ENCODE measurements around the gene ZSCAN4.
A peak's percentile ranks its signal among the peaks of the same experiment; 100 is the strongest.

ZSCAN4 gene

GRCh38 chr19:57686727-57687126, 18.0 kb downstream of the ZSCAN4 start:
- H3K36me3 ChIP-seq (ENCODE audit: insufficient read depth, low read length): peaks cover 52% of the 10 kb centered on the region
- H3K9me3 ChIP-seq (replicated peaks; ENCODE audit: low read length): peaks cover 42% of the 10 kb centered on the region
- H3K4me1 ChIP-seq (ENCODE audit: control insufficient read depth, insufficient read depth, low read length): peaks cover 8% of the 10 kb centered on the region
- no peak overlapping the region for H3K4me3 ChIP-seq (ENCODE audit: low read length)
- H3K9ac ChIP-seq (ENCODE audit: low read depth, low read length): no peak overlapping the region
- no peaks in the 10 kb centered on the region for H3K27me3 ChIP-seq (ENCODE audit: control insufficient read depth, insufficient read depth, low read length)
- no peak overlapping the region for H3K4me2 ChIP-seq (ENCODE audit: low read length)

GRCh38 chr19:57687363-57688010, 18.8 kb downstream of the ZSCAN4 start:
- Histone ChIP-seq H3K4me3 (ENCODE audit: low read length) (no peak overlapping the region), H3K9ac (ENCODE audit: low read depth, low read length) (no peak overlapping the region), H3K4me2 (ENCODE audit: low read length) (no peak overlapping the region), H3K36me3 (ENCODE audit: insufficient read depth, low read length) (peaks cover 52% of the 10 kb centered on the region), H3K9me3 (replicated peaks; ENCODE audit: low read length) (peaks cover 42% of the 10 kb centered on the region), H3K27me3 (ENCODE audit: control insufficient read depth, insufficient read depth, low read length) (no peaks in the 10 kb centered on the region), H3K4me1 (ENCODE audit: control insufficient read depth, insufficient read depth, low read length) (peaks cover 7% of the 10 kb centered on the region)

GRCh38 chr19:57688011-57688763, 19.5 kb downstream of the ZSCAN4 start:
- Histone ChIP-seq H3K4me1 (ENCODE audit: control insufficient read depth, insufficient read depth, low read length) (peaks cover under 1% of the 10 kb centered on the region), H3K9ac (ENCODE audit: low read depth, low read length) (no peak overlapping the region), H3K4me2 (ENCODE audit: low read length) (no peak overlapping the region), H3K27me3 (ENCODE audit: control insufficient read depth, insufficient read depth, low read length) (no peaks in the 10 kb centered on the region), H3K9me3 (replicated peaks; ENCODE audit: low read length) (peaks cover 46% of the 10 kb centered on the region), H3K36me3 (ENCODE audit: insufficient read depth, low read length) (peaks cover 52% of the 10 kb centered on the region), H3K4me3 (ENCODE audit: low read length) (no peak overlapping the region)

GRCh38 chr19:57689750-57690149, 21.0 kb downstream of the ZSCAN4 start:
- no peak overlapping the region for H3K4me2 ChIP-seq (ENCODE audit: low read length)
- H3K9me3 ChIP-seq (replicated peaks; ENCODE audit: low read length): peaks cover 45% of the 10 kb centered on the region
- H3K4me3 ChIP-seq (ENCODE audit: low read length): no peak overlapping the region
- no peak overlapping the region for H3K9ac ChIP-seq (ENCODE audit: low read depth, low read length)
- H3K36me3 ChIP-seq (ENCODE audit: insufficient read depth, low read length): peaks cover 42% of the 10 kb centered on the region
- H3K4me1 ChIP-seq (ENCODE audit: control insufficient read depth, insufficient read depth, low read length): no peaks in the 10 kb centered on the region
- H3K27me3 ChIP-seq (ENCODE audit: control insufficient read depth, insufficient read depth, low read length): no peaks in the 10 kb centered on the region

DNA sequence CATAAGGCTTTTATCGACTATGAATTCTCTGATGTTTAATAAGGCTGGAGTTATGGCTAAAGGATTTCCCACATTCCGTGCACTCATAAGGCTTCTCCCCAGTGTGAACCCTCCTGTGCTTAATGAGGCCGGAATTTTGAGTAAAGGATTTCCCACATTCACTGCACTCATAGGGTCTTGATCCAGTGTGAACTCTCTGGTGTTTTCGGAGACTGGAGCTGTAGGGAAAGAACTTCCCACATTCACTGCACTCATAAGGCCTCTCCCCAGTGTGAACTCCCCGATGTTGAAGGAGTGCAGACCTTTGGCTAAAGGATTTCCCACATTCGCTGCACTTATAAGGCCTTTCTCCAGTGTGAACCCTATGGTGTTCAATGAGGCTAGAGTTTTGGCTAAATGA, 32.9 kb downstream of the ZSCAN4 start:
- H3K9me3 ChIP-seq (replicated peaks; ENCODE audit: low read length): peaks cover 4% of the 10 kb centered on the region
- H3K4me1 ChIP-seq (ENCODE audit: control insufficient read depth, insufficient read depth, low read length): no peaks in the 10 kb centered on the region
- peaks cover 37% of the 10 kb centered on the region for H3K36me3 ChIP-seq (ENCODE audit: insufficient read depth, low read length)
- H3K27me3 ChIP-seq (ENCODE audit: control insufficient read depth, insufficient read depth, low read length): no peaks in the 10 kb centered on the region
- no peak overlapping the region for H3K4me3 ChIP-seq (ENCODE audit: low read length)
- H3K9ac ChIP-seq (ENCODE audit: low read depth, low read length): no peak overlapping the region
- no peak overlapping the region for H3K4me2 ChIP-seq (ENCODE audit: low read length)

- H3K4me1 ChIP-seq (ENCODE audit: control insufficient read depth, insufficient read depth, low read length): peaks cover 6% of the 10 kb centered on the region
- peaks cover 4% of the 10 kb centered on the region for H3K9me3 ChIP-seq (replicated peaks; ENCODE audit: low read length)
- peaks cover 25% of the 10 kb centered on the region for H3K36me3 ChIP-seq (ENCODE audit: insufficient read depth, low read length)
- H3K9ac ChIP-seq (ENCODE audit: low read depth, low read length): no peak overlapping the region
- H3K4me3 ChIP-seq (ENCODE audit: low read length): no peak overlapping the region
- H3K4me2 ChIP-seq (ENCODE audit: low read length): no peak overlapping the region
- H3K27me3 ChIP-seq (ENCODE audit: control insufficient read depth, insufficient read depth, low read length): no peaks in the 10 kb centered on the region
These were observed 37.6 kb downstream of the ZSCAN4 start for GRCh38 chr19:57706346-57706745.

DNA sequence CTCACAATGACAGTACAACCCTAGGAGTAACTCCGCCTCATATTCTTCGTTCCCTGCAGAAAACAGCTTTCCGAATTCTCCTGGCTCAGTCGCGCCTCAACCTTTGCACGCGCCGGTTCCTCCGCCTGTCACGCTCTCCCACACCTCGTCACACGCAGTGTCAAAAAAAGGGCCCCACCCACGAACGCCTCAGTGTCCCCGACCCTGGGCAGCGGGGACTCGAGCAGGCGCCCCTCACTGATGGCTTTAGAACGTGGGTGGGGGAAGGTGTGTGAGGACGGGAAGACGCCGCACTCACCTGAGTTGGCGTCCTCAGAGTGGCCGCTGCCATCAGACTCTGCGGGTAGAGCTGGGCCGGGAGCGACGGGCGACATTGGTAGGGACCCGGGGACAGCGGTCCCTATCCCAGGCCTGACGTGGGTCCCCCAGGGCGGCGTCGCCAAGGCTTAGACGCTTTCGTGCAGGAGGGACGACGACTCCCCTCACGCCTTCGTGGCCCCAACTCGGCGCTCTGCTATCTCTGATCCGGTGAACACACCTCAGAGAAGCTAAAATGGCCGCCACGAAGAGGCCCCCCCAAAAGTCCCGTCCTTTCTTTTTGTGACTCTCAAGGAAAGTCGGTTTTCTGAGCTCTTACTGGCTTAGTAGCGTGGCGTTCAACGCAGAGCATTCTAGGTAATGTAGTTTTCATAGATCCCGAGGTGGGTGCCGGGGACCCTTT, 40.1 kb downstream of the ZSCAN4 start, which contains the start of gene ZNF154:
Gene ZNF154 (minus strand): TSS at position 564 of the 721 bp plus-strand sequence. CDS start 233 bp downstream, at position 331.
- Histone ChIP-seq H3K4me2 (ENCODE audit: low read length) (peak within 1 kb of the TSS; percentile 92), H3K4me1 (ENCODE audit: control insufficient read depth, insufficient read depth, low read length) (peaks cover 6% of the 10 kb centered on the region), H3K27me3 (ENCODE audit: control insufficient read depth, insufficient read depth, low read length) (no peaks in the 10 kb centered on the region), H3K36me3 (ENCODE audit: insufficient read depth, low read length) (peaks cover 8% of the 10 kb centered on the region), H3K9me3 (replicated peaks; ENCODE audit: low read length) (peaks cover 3% of the 10 kb centered on the region), H3K4me3 (ENCODE audit: low read length) (peak within 1 kb of the TSS; percentile 91), H3K9ac (ENCODE audit: low read depth, low read length) (peak within 1 kb of the TSS; percentile 87)

DNA sequence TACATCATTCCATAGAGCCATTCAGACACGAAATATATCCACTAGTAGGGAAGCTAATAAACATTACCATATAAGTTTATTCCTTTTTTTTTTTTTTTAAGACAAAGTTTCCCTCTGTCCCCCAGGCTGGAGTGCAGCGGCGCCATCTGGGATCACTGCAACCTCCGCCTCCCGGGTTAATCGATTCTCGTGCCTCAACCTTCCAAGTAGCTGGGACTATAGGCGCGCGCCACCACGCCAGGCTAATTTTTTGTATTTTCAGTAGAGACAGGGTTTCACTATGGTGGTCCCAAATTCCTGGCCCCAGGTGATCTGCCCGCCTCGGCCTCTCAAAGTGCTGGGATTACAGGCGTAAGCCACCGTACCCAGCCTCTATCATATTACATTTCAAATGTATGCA, 40.9 kb downstream of the ZSCAN4 start:
- Histone ChIP-seq H3K4me3 (ENCODE audit: low read length) (peak overlapping the region; percentile 91), H3K36me3 (ENCODE audit: insufficient read depth, low read length) (peaks cover 5% of the 10 kb centered on the region), H3K9me3 (replicated peaks; ENCODE audit: low read length) (peaks cover 3% of the 10 kb centered on the region), H3K4me2 (ENCODE audit: low read length) (peak overlapping the region; percentile 92), H3K4me1 (ENCODE audit: control insufficient read depth, insufficient read depth, low read length) (peaks cover 6% of the 10 kb centered on the region), H3K9ac (ENCODE audit: low read depth, low read length) (no peak overlapping the region), H3K27me3 (ENCODE audit: control insufficient read depth, insufficient read depth, low read length) (no peaks in the 10 kb centered on the region)

DNA sequence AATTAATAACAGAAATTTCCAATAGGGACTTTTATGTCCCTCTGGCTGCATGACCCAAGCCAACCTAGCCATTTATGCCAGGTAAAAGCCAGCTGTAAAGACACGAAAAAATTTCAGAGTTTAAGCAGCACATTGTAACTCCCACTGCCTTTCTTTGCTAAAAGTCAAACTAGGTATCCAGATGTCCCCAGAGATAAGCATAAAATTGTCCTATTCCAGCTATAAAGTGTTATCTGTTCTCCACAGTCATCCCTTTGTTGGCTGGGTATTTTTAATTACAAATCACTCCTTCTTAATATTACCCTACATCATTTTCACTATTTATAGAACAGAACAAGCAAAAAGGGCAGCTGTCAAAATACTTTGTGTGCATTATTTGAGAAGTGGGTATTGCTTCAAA, 43.5 kb downstream of the ZSCAN4 start:
- no peaks in the 10 kb centered on the region for H3K27me3 ChIP-seq (ENCODE audit: control insufficient read depth, insufficient read depth, low read length)

DNA sequence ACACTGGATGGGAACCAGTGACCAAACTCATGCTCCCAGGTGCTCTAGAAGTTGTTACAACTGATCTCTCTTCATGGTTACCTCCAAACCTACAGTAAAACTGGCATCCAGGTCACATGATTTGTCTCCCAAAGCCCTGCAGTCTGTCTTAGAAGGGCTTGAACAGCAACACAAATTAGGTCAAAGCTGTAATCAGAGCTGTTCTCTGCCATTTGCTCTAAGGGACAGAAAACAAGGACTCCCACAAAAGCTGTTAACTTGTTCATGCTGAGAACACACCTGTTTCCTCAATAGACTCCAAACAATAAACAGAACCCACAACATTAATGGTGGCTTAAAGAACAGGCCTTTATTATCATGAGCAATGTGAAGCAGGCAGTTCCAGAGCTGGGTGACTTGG, 50.7 kb downstream of the ZSCAN4 start:
- Histone ChIP-seq H3K4me3 (ENCODE audit: low read length) (no peak overlapping the region), H3K27me3 (ENCODE audit: control insufficient read depth, insufficient read depth, low read length) (no peaks in the 10 kb centered on the region), H3K9ac (ENCODE audit: low read depth, low read length) (no peak overlapping the region), H3K36me3 (ENCODE audit: insufficient read depth, low read length) (peaks cover 47% of the 10 kb centered on the region), H3K4me2 (ENCODE audit: low read length) (no peak overlapping the region), H3K9me3 (replicated peaks; ENCODE audit: low read length) (peaks cover 17% of the 10 kb centered on the region), H3K4me1 (ENCODE audit: control insufficient read depth, insufficient read depth, low read length) (no peaks in the 10 kb centered on the region)

More for the DNA sequence above, 43.5 kb downstream of the ZSCAN4 start:
- Histone ChIP-seq H3K4me2 (ENCODE audit: low read length) (no peak overlapping the region), H3K4me1 (ENCODE audit: control insufficient read depth, insufficient read depth, low read length) (peaks cover 6% of the 10 kb centered on the region), H3K9me3 (replicated peaks; ENCODE audit: low read length) (peaks cover 3% of the 10 kb centered on the region), H3K36me3 (ENCODE audit: insufficient read depth, low read length) (no peaks in the 10 kb centered on the region), H3K4me3 (ENCODE audit: low read length) (no peak overlapping the region), H3K9ac (ENCODE audit: low read depth, low read length) (no peak overlapping the region)

- peaks cover 47% of the 10 kb centered on the region for H3K36me3 ChIP-seq (ENCODE audit: insufficient read depth, low read length)
- H3K9me3 ChIP-seq (replicated peaks; ENCODE audit: low read length): peaks cover 17% of the 10 kb centered on the region
- H3K4me1 ChIP-seq (ENCODE audit: control insufficient read depth, insufficient read depth, low read length): no peaks in the 10 kb centered on the region
- no peaks in the 10 kb centered on the region for H3K27me3 ChIP-seq (ENCODE audit: control insufficient read depth, insufficient read depth, low read length)
- H3K9ac ChIP-seq (ENCODE audit: low read depth, low read length): no peak overlapping the region
- H3K4me3 ChIP-seq (ENCODE audit: low read length): no peak overlapping the region
- no peak overlapping the region for H3K4me2 ChIP-seq (ENCODE audit: low read length)
These were observed 51.3 kb downstream of the ZSCAN4 start for GRCh38 chr19:57719901-57720519.
